Stimulated activated naive B cell treated with anti-CD40 and anti-IgM and Interleukin-4, amounts not matched to agents 10 μg/mL and 1 μg/mL and 100 μg/mL, for 72 hours (primary cell): ENCODE results near the gene RANBP10.
"Not testable (repeated sequence)": the region's sequence is repeated elsewhere in the genome, so short reads cannot be mapped to it uniquely, and the experiment has no call there.

Experiments used
- ATAC-seq, 2 donors: fragments of 150-1000 bp; cut with Tn5 transposase; replicated peaks; 2 replicates each; pipeline ENCODE4 v1.10.0; 2021; ENCODE audit warnings: moderate library complexity in 1 of 2
- DNase-seq: peaks from one replicate; pipeline ENCODE4 v3.0.0; 2021
- H3K27ac Mint-ChIP-seq: one replicate; pipeline ENCODE4 v1.8.0; 2022; ENCODE audit warnings: mild to moderate bottlenecking, mixed read lengths
- H3K27me3 Mint-ChIP-seq, 2 donors: one replicate each; pipeline ENCODE4 v1.8.0; 2022; ENCODE audit warnings: mixed read lengths in 2 of 2
- H3K36me3 Mint-ChIP-seq, 2 donors: one replicate each; pipeline ENCODE4 v1.8.0; 2022; ENCODE audit warnings: mixed read lengths in 2 of 2, mild to moderate bottlenecking in 1 of 2
- H3K4me1 Mint-ChIP-seq, 2 donors: one replicate each; pipeline ENCODE4 v1.8.0; 2022; ENCODE audit warnings: mixed read lengths in 2 of 2, mild to moderate bottlenecking in 1 of 2
- H3K4me3 Mint-ChIP-seq, 2 donors: one replicate each; pipeline ENCODE4 v1.8.0; 2022; ENCODE audit warnings: mild to moderate bottlenecking in 2 of 2, mixed read lengths in 2 of 2, moderate library complexity in 1 of 2
- H3K9me3 Mint-ChIP-seq, 2 donors: one replicate each; pipeline ENCODE4 v1.8.0; 2022; ENCODE audit warnings: mixed read lengths in 2 of 2, mild to moderate bottlenecking in 1 of 2

RANBP10 gene

DNA sequence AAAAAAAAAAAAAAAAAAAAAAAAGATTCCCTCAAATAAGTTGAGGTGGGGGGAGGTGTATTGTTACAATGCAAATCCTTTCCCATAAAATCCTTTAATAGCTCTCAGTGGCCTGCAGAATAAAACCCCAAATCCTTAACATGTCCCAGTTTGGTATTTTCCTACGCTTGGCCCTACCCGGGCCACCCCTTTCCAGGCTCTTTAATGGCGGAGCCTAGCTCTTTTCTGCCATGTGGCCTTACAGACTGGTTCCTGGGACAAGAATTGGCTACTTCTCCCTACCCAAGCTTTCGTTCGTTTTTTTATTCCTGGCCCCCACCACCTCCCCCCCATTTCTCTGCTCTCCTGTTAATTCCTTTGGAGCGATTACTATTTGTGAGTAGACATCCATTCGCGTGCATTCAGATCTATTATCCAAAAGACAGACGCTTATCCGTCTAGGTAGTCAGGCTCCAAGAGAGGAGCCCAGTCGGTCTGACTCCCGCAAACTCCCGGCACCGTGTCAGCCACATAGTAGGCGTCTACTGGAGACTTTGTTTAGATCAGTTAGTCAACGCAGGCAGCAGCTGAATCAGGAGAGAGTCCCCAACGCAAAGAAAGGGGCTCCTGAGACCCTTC, 34.9 kb upstream of the RANBP10 start:
- ATAC-seq (no peak), DNase-seq (no peak)
- Mint-ChIP-seq H3K4me1 (peaks cover 31 to 35% of the 10 kb centered on the region in 2 donors), H3K9me3 (no peaks in the 10 kb centered on the region), H3K27ac (peak overlapping the region; percentile 98), H3K36me3 (peaks cover 0 to 5% of the 10 kb centered on the region in 2 donors), H3K4me3 (peak overlapping the region; percentile 48 to 95), H3K27me3 (no peaks in the 10 kb centered on the region)

DNA sequence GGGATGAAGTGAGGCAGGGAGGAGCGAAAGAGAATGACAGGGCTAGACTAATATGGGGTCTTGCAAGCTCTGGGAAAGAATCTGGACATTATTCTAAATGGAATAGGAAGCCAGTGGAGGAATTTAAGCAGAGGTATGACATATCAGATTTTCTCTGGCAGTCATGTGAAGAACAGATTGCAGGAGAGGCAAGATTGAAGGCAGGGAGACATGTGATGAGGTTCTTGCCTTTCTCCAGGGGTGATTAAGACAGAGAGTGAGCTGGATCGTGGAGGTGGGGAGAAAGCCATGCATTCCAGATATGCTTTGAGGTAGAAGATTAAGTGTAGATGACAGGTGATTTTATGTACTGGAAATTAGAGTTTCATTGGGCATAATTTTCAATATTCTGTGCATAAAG, 31.5 kb upstream of the RANBP10 start:
- Mint-ChIP-seq H3K27ac (peak overlapping the region; percentile 47), H3K27me3 (no peaks in the 10 kb centered on the region), H3K36me3 (no peaks in the 10 kb centered on the region), H3K4me1 (peaks cover 11 to 18% of the 10 kb centered on the region in 2 donors), H3K4me3 (no peak overlapping the region), H3K9me3 (no peaks in the 10 kb centered on the region)
- no peak for DNase-seq
- ATAC-seq = no peak

DNA sequence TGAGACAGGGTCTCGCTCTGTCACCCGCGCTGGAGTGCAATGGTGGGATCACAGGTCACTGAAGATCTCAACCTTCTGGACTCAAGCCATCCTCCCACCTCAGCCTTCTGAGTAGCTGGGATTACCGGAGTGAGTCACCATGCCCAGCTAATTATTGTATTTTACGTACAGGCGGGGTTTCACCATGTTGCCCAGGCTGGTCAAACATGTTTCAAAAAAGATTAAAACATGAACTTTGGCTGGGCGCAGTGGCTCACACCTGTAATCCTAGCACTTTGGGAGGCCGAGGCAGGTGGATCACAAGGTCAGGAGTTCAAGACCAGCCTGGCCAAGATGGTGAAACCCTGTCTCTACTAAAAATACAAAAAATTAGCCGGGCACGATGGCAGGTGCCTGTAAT, 30.8 kb upstream of the RANBP10 start:
- not testable (repeated sequence) for H3K9me3 Mint-ChIP-seq

DNA sequence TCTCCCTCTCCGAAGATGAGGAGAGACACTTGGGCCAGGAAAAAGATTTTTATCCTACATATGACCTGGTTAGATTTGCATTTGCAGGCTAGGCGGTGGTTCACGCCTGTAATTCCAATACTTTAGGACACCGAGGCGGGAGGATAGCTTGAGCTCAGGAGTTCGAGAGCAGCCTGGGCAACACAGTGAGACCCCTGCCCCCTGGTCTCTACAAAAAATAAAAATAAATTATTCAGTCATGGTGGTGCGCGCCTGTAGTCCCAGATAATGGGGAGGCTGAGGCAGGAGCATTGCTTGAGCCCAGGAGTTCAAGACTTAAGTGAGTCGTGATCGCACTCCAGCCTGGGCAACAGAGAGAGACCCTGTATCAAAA, 27.9 kb upstream of the RANBP10 start:
- Mint-ChIP-seq H3K27ac (no peak overlapping the region), H3K9me3 (no peaks in the 10 kb centered on the region), H3K36me3 (peaks cover 14 to 17% of the 10 kb centered on the region in 2 donors), H3K27me3 (no peaks in the 10 kb centered on the region), H3K4me3 (peak overlapping the region; percentile 91 to 98), H3K4me1 (peaks cover 12 to 16% of the 10 kb centered on the region in 2 donors)
- no peak for ATAC-seq
- no peak for DNase-seq

More for the DNA sequence above, 30.8 kb upstream of the RANBP10 start:
- peaks cover 11 to 22% of the 10 kb centered on the region in 2 donors for H3K4me1 Mint-ChIP-seq
- ATAC-seq, H3K27me3 Mint-ChIP-seq, H3K27ac Mint-ChIP-seq, DNase-seq, H3K4me3 Mint-ChIP-seq, H3K36me3 Mint-ChIP-seq: not testable (repeated sequence)

DNA sequence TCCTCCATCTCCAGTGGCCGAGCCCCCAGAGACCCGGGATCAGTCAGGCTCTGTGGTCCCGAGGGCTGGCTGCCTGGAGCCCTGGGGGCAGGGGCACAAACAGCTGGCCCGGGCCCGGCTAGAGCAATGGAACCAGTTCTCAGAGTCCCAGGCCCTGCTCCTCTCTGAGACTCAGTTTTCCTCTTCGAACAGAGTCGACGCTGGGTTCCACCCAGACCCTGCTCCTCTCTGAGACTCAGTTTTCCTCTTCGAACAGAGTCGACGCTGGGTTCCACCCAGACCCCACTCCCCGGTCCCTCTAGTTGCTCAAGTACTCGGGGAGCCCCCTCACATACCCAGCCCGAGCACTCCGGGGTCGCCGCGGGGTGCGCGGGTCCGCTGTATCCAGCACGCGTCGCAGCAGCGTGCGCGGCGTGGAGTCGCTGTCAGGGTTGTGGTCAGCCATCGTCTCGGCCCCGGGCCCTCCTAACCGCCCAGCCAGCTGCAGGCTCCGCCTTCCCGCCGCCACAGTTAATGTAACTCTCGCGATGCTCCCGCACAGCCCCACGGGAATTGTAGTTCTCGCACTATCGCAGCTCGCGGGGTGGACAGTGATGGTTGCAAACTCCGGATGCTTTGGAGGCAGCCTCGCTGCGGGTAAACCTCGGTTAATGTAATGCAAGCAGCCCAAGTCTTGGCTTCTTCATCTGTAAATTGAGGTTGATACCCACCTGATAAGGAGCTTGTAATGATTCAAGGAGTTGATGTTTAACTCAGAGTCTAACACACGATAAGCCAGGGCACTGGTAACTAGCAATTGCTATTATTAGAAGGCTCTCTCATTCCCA, 27.3 kb upstream of the RANBP10 start:
- no peaks in the 10 kb centered on the region for H3K27me3 Mint-ChIP-seq
- DNase-seq = peak; percentile 92
- peaks cover 14 to 17% of the 10 kb centered on the region in 2 donors for H3K36me3 Mint-ChIP-seq
- peak overlapping the region; percentile 91 to 98 for H3K4me3 Mint-ChIP-seq
- H3K4me1 Mint-ChIP-seq = peaks cover 12 to 16% of the 10 kb centered on the region in 2 donors
- ATAC-seq = peak; percentile 100
- H3K9me3 Mint-ChIP-seq = no peaks in the 10 kb centered on the region
- H3K27ac Mint-ChIP-seq = peak overlapping the region; percentile 98

DNA sequence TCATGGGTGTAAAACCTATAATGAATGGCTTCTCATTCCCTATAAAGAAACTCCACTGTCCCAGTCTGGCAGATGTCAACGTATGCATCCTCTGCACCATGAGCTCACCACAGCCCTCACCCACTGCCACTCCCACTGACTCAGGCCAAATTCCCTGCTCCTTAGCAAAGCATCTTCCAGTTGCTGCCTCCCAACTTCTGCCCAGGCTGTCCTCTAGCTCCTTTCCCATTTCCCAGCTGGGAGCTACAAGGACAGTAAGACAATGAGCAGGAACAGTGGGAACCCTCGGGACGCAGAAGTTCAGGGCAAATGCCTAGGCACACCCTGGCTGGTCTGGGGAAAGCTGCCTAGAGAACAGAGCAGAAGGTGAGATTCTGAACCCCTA, 26.7 kb upstream of the RANBP10 start:
- peak overlapping the region; percentile 98 for H3K27ac Mint-ChIP-seq
- H3K27me3 Mint-ChIP-seq = no peaks in the 10 kb centered on the region
- peak overlapping the region; percentile 91 to 98 for H3K4me3 Mint-ChIP-seq
- no peaks in the 10 kb centered on the region for H3K9me3 Mint-ChIP-seq
- H3K4me1 Mint-ChIP-seq = peaks cover 12 to 16% of the 10 kb centered on the region in 2 donors
- DNase-seq = no peak
- no peak for ATAC-seq
- peaks cover 15 to 21% of the 10 kb centered on the region in 2 donors for H3K36me3 Mint-ChIP-seq

DNA sequence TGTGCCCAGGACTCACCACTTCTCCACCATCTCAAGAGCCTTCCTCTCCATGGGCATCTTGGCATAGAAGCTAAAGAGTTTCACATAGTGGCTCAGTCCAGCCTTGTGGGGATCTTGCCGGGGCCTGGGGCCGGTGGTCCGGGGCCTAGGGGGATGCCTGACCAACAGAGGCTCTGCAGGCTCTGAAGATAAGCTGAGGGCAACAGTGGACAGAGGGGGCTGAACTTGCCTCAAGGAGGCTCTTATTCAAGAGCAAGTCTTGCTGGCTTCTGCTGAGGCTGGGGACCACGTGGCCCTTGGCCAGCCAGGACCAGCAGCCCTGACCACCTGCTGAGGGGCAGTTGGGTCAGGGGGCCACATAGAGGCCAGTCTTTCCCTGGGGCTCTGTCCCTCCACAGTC, 22.3 kb upstream of the RANBP10 start:
- Mint-ChIP-seq H3K27ac (no peak overlapping the region), H3K27me3 (no peaks in the 10 kb centered on the region), H3K9me3 (no peaks in the 10 kb centered on the region), H3K36me3 (peaks cover 23 to 37% of the 10 kb centered on the region in 2 donors), H3K4me3 (no peak overlapping the region), H3K4me1 (peaks cover 11 to 14% of the 10 kb centered on the region in 2 donors)
- no peak for DNase-seq
- no peak for ATAC-seq

DNA sequence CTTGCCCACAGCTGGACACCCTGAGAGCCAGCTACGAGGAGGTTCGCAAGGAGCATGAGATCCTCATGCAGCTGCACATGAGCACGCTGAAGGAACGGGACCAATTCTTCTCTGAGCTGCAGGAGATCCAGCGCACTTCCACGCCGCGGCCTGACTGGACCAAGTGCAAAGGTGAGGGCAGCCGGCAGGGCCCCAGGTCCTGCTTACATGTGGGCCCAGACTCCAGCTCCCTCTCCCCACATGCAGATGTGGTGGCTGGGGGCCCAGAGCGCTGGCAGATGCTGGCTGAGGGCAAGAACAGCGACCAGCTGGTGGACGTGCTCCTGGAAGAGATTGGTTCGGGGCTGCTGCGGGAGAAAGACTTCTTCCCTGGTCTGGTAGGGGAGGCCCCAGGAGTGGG, 19.5 kb upstream of the RANBP10 start:
- H3K27me3 Mint-ChIP-seq = no peaks in the 10 kb centered on the region
- no peak overlapping the region for H3K4me3 Mint-ChIP-seq
- DNase-seq = no peak
- peaks cover 0 to 2% of the 10 kb centered on the region in 2 donors for H3K4me1 Mint-ChIP-seq
- H3K9me3 Mint-ChIP-seq = no peaks in the 10 kb centered on the region
- peaks cover 14 to 30% of the 10 kb centered on the region in 2 donors for H3K36me3 Mint-ChIP-seq
- ATAC-seq = no peak
- H3K27ac Mint-ChIP-seq = no peak overlapping the region

DNA sequence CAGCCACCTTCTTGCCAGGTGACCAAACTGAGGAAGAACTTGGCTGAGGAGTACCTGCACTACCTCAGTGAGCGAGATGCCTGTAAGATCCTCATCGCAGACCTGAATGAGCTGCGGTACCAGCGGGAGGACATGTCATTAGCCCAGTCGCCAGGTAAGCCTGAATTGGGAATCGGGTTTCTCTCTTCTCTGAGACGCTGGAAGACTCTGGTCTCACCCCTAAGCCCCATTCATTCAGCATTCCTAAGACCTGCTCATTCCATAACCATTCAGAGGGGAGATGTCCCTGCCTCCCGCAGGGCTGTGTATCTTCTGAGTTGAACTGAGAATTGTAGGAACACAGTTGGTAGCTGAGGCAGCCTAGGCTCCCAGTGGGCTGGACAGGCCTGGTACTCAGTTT, 18.8 kb upstream of the RANBP10 start:
- H3K4me1 Mint-ChIP-seq = peaks cover 0 to 2% of the 10 kb centered on the region in 2 donors
- no peak overlapping the region for H3K4me3 Mint-ChIP-seq
- ATAC-seq = no peak
- H3K27me3 Mint-ChIP-seq = no peaks in the 10 kb centered on the region
- no peak overlapping the region for H3K27ac Mint-ChIP-seq
- H3K9me3 Mint-ChIP-seq = no peaks in the 10 kb centered on the region
- peaks cover 11 to 26% of the 10 kb centered on the region in 2 donors for H3K36me3 Mint-ChIP-seq
- DNase-seq = no peak

DNA sequence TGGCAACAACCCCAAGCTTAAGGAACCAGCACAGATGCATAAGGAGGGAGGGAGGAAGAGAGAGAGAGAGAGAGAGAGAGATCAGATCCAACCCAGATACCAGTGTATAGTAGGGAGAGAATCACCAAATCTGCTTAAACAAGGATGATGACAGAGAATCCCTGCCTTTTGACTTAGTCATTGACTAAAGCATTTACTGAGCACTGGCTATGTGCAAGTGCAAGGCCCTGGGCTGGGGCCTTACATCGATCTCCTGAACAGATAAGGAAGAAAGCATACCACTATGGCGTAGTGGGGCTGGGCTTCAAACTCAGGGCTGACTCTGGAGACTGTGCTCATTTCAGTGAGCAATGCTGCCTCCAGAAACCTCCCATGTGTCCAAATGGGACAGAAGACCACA, 16.2 kb upstream of the RANBP10 start:
- H3K27ac Mint-ChIP-seq = no peak overlapping the region
- H3K27me3 Mint-ChIP-seq = no peaks in the 10 kb centered on the region
- H3K36me3 Mint-ChIP-seq = peaks cover 8 to 16% of the 10 kb centered on the region in 2 donors
- DNase-seq (no peak), ATAC-seq (no peak)
- H3K4me1 Mint-ChIP-seq = no peaks in the 10 kb centered on the region
- H3K9me3 Mint-ChIP-seq = no peaks in the 10 kb centered on the region
- H3K4me3 Mint-ChIP-seq = no peak overlapping the region

DNA sequence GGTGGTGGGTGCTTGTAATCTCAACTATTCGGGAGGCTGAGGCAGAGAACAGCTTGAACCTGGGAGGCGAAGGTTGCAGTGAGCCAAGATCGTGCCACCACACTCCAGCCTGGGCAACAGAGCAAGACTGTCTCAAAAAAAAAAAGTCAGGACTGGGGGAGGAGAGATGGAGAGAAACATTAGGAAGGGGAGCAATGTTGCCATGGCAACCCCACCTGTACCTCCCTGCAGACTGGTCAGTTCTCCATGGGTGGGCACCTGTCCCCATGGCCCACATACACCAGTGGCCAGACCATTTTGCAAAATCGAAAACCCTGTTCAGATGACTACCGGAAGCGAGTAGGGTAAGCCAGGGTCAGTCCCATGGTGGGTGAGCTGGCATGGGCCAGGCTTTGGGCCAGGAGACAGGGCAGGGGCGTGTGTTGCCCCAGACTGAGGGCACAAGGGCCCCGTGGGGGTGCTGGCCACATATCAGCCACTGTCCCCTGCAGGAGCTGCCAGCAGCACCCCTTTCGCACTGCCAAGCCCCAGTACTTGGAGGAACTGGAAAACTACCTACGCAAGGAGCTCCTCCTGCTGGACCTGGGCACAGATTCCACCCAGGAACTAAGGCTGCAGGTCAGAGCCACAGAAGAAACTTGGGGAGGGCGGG, 14.4 kb upstream of the RANBP10 start:
- ATAC-seq (no peak), DNase-seq (no peak)
- no peak overlapping the region for H3K4me3 Mint-ChIP-seq
- peaks cover 5 to 9% of the 10 kb centered on the region in 2 donors for H3K4me1 Mint-ChIP-seq
- peaks cover 3 to 4% of the 10 kb centered on the region in 2 donors for H3K36me3 Mint-ChIP-seq
- no peaks in the 10 kb centered on the region for H3K27me3 Mint-ChIP-seq
- no peaks in the 10 kb centered on the region for H3K9me3 Mint-ChIP-seq
- H3K27ac Mint-ChIP-seq = no peak overlapping the region

DNA sequence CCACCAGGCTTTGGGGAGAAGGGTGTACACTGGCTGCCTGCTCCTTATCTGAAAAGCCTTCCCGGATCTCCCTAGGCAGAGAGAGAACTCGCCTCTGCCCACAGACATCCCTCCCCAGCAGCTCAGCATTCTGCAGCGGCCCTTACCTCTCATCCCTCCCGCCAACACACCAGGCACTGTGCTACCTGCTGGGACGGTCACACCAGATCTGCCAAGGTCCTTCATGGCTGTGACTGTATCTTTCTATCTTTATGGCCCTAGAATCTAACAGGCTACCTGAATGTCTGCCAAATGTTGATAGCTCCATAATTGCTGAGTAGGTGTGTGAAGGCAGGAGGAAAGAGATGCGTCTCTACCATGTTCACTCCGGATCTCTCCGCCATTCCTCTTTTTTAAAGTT, 8.2 kb upstream of the RANBP10 start:
- Mint-ChIP-seq H3K27ac (no peak overlapping the region), H3K36me3 (no peaks in the 10 kb centered on the region), H3K27me3 (no peaks in the 10 kb centered on the region), H3K9me3 (no peaks in the 10 kb centered on the region), H3K4me3 (no peak overlapping the region), H3K4me1 (peaks cover 5 to 9% of the 10 kb centered on the region in 2 donors)
- DNase-seq (no peak), ATAC-seq (no peak)

DNA sequence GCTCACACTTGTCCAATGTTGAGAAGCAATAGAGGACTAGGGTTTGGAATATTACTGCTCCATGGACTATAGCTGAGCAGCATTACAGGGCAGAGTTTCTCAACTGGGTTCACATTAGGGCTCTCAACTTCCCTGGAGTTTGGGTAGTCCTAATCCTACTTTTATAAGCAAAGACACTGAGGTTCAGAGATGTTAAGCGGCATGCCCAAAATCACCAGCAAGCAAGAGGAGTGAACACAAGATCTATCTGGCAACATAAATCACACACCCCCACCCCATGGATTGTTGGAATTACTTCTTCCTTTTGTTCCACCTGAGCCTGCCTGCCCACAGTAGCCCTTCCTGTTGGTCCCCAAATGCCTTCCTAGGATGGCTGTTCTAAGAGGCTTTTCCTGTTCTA, 5.5 kb upstream of the RANBP10 start:
- no peak for ATAC-seq
- Mint-ChIP-seq H3K9me3 (no peaks in the 10 kb centered on the region), H3K4me1 (peaks cover 8 to 9% of the 10 kb centered on the region in 2 donors), H3K27ac (no peak overlapping the region), H3K36me3 (no peaks in the 10 kb centered on the region), H3K27me3 (no peaks in the 10 kb centered on the region), H3K4me3 (no peak overlapping the region)
- DNase-seq = no peak

DNA sequence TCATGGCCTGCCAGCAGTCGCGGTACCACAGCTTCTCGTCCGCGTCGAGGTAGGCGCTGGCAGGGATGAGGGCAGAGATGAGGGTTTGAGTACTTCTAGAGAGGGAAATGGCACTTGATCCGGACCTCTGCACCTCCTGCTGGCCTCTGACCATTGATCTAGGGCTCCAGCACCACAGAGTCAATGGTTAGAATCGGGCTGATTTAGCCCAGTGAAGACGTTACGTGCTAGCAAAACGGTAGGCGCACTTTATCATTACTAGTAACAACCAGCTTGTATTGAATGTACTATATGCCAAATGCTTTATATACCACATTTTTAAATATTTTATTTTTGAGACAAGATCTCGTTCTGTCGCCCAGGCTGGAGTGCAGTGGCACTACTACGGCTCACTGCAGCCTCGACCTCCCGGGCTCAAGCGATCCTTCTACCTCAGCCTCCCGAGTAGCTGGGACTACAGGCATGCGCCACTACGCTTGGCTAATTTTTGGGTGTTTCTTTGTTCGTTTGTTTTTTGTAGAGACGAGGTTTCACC, 855 bp upstream of the RANBP10 start:
- peaks cover 0 to 1% of the 10 kb centered on the region in 2 donors for H3K9me3 Mint-ChIP-seq
- DNase-seq (no peak), ATAC-seq (no peak)
- peak overlapping the region; percentile 95 to 97 for H3K4me3 Mint-ChIP-seq
- H3K27ac Mint-ChIP-seq = peak overlapping the region; percentile 96
- H3K36me3 Mint-ChIP-seq = peaks cover 11 to 17% of the 10 kb centered on the region in 2 donors
- peaks cover 22 to 33% of the 10 kb centered on the region in 2 donors for H3K4me1 Mint-ChIP-seq
- no peaks in the 10 kb centered on the region for H3K27me3 Mint-ChIP-seq
